Stimulated activated effector memory CD8-positive, alpha-beta T cell treated with anti-CD3 and anti-CD28 coated beads, Interleukin-12 subunit alpha, Interleukin-12 subunit beta, amount 100 ng/mL, for 72 hours (primary cell): Measurements from ENCODE around the gene ABHD1.
"Not testable (repeated sequence)": the region's sequence is repeated elsewhere in the genome, so short reads cannot be mapped to it uniquely, and the experiment has no call there.

ENCODE experiments used
- ATAC-seq: fragments of 150-1000 bp; cut with Tn5 transposase; 2 replicates; pipeline ENCODE4 v1.10.0; 2021
- DNase-seq, 2 donors: peaks; one replicate each; pipeline ENCODE4 v3.0.0; 2021 to 2022; ENCODE audit warnings: low spot score in 2 of 2
- H3K27ac Mint-ChIP-seq: one replicate; pipeline ENCODE4 v1.8.0; 2022; ENCODE audit warnings: mild to moderate bottlenecking, mixed read lengths
- H3K36me3 Mint-ChIP-seq: one replicate; pipeline ENCODE4 v1.8.0; 2022; ENCODE audit warnings: mild to moderate bottlenecking, mixed read lengths
- H3K4me1 Mint-ChIP-seq: one replicate; pipeline ENCODE4 v1.8.0; 2022; ENCODE audit warnings: mixed read lengths
- H3K4me3 Mint-ChIP-seq: one replicate; pipeline ENCODE4 v1.8.0; 2022; ENCODE audit warnings: mild to moderate bottlenecking, mixed read lengths
- H3K9me3 Mint-ChIP-seq: one replicate; pipeline ENCODE4 v1.8.0; 2022; ENCODE audit warnings: mixed read lengths

The ABHD1 gene

DNA sequence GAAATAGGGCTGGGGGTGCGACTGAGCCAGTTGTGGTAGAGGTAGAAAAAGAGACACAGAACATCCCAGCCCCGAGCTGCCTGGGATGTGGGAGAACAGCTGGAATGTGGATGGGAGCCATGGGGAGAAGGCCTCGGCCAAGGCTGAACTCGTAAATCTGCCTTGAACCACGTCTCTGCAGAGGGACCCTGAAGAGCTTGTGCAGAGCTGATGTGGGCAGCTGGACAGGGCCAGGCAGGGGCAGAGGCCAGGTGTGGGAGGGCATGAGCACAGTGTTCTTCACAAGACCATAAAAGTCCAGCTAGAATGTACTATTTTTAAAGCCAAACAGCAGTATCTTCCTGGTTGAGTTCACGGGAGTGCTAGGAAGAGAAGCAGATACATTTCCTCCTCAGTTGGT lies 30.9 kb downstream of the ABHD1 start:
- H3K4me3 Mint-ChIP-seq = no peak overlapping the region
- H3K4me1 Mint-ChIP-seq = no peaks in the 10 kb centered on the region
- H3K9me3 Mint-ChIP-seq = no peaks in the 10 kb centered on the region
- no peak overlapping the region for H3K27ac Mint-ChIP-seq
- no peak for DNase-seq
- no peak for ATAC-seq
- no peaks in the 10 kb centered on the region for H3K36me3 Mint-ChIP-seq

DNA sequence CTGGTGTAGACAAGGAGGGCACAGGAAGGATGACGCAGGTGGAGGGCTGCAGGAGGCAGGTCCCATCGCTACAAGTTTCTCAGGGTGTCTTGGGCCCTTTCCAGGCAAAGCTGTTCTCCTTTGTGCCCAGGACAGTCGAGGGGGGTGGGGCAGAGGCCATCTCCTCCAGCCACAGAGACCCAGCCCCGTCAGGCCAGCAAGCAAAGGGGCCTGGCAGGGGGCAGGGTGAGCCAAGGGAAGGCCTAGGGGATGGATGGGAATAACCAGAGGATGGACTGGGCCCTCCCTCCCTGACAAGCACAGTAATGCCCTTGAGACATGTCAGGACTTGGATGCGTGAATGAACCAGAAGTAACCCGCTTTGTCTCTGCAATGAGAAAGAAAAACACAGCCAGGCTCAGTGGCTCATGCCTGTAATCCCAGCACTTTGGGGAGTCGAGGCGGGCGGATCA lies 31.5 kb downstream of the ABHD1 start:
- no peaks in the 10 kb centered on the region for H3K9me3 Mint-ChIP-seq
- ATAC-seq = no peak
- no peak overlapping the region for H3K27ac Mint-ChIP-seq
- no peaks in the 10 kb centered on the region for H3K36me3 Mint-ChIP-seq
- H3K4me3 Mint-ChIP-seq = no peak overlapping the region
- no peaks in the 10 kb centered on the region for H3K4me1 Mint-ChIP-seq
- DNase-seq = no peak

DNA sequence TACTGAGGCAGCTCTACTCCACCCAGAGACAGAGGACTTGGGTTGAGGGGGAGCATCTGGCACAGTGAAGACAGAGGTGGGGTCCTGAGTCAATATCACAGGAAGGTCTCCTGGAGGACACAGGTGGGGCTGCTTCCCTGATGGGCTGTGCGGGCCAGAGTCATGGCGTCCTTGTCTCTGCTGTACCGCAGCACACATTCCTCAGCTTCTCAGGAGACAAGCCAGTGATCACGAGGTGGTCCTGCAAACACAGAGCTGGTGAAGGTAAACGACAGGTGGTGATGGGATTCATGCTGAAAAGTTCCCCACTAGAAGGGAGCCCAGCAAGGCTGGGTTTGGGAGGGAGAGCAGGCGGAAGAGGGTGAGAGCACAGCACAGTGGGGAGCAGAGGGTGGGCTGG lies 34.9 kb downstream of the ABHD1 start:
- DNase-seq (no peak), ATAC-seq (no peak)
- Mint-ChIP-seq H3K27ac (no peak overlapping the region), H3K36me3 (no peaks in the 10 kb centered on the region), H3K4me3 (no peak overlapping the region), H3K9me3 (no peaks in the 10 kb centered on the region), H3K4me1 (no peaks in the 10 kb centered on the region)

DNA sequence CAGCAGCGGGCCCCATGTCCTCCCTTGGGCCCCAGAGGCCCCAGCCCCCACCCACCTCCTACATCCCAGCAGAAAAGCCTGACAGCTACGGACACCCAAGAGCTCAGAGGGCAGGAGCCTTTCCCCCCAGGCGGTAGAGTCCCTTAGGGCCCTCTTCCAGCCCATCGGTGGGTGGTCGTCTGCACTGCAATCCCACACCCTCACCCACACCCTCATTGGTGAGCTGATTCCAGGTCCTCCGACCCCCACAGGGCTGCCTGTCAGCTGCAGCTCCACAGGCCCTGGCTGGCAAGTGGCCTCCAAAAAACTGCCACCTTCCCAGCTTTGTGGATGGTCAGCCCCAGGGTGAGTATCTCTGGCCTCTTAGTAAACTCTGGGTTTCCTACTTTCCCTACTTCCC lies 35.7 kb downstream of the ABHD1 start:
- no peaks in the 10 kb centered on the region for H3K36me3 Mint-ChIP-seq
- ATAC-seq = no peak
- H3K4me1 Mint-ChIP-seq = no peaks in the 10 kb centered on the region
- no peak overlapping the region for H3K4me3 Mint-ChIP-seq
- DNase-seq = no peak
- H3K27ac Mint-ChIP-seq = no peak overlapping the region
- H3K9me3 Mint-ChIP-seq = no peaks in the 10 kb centered on the region

DNA sequence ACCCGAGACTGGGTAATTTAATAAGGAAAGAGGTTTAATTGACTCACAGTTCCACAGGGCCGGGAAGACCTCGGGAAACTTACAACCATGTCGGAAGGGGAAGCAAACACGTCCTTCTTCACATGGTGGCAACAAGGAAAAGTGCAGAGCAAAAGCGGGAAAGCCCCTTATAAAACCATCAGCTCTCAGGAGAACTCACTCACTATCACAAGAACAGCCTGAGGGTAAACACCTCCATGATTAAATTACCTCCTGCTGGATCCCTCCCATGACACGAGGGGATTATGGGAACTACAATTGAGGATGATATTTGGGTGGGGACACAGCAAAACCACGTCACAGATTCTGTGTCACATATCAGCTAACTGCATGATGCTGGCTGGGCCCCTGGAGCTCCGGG lies 36.6 kb downstream of the ABHD1 start:
- H3K4me1 Mint-ChIP-seq = no peaks in the 10 kb centered on the region
- H3K4me3 Mint-ChIP-seq = no peak overlapping the region
- H3K36me3 Mint-ChIP-seq = no peaks in the 10 kb centered on the region
- DNase-seq (no peak), ATAC-seq (no peak)
- H3K27ac Mint-ChIP-seq = no peak overlapping the region
- H3K9me3 Mint-ChIP-seq = no peaks in the 10 kb centered on the region

DNA sequence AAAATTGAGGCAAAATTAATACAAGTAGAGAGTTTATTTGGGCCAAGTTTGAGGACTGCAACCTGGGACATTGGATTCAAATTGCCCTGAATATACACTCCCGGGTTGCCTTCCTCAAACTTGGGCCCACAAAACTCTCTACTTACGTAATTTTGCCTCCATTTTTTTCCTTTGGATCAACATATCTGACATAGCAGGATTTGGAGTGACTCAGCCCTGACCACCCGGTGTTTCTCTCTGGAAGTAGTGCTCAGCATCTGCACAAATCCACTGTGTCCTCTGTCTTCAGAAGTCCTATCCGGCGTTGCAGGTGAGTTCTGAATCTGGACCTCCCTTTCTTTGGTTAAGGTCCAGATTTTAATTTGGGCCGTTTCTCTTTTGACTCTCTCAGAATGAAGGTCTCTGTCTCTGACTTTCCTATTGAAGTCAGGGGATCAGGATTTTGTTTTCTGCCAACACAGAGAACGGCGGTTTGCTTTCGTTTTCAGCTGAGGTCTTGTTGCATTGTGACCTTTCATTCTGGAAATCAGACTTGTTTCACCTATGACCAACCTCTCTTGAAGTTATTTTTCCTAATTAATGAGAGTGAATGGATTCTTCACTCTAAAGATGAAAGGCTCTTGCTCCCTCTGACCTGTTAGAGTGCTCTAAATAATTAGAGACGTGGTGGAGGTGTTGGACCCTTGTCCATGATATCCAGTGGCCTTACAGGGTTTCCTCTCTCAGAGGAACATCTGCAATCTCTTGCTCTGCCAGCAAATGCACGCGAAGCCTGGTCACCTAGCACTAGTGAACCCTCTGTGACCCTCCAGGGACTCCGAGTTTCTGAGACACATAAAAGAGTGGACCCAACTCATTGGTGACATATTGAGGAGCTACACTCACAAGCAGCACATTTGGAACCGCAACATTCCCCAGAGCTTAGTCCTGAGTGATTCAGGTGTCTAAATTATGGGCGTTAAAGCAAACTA lies 38.8 kb downstream of the ABHD1 start:
- ATAC-seq (no peak), DNase-seq (no peak)
- no peaks in the 10 kb centered on the region for H3K4me1 Mint-ChIP-seq
- no peaks in the 10 kb centered on the region for H3K36me3 Mint-ChIP-seq
- H3K4me3 Mint-ChIP-seq = no peak overlapping the region
- no peak overlapping the region for H3K27ac Mint-ChIP-seq
- H3K9me3 Mint-ChIP-seq = no peaks in the 10 kb centered on the region

DNA sequence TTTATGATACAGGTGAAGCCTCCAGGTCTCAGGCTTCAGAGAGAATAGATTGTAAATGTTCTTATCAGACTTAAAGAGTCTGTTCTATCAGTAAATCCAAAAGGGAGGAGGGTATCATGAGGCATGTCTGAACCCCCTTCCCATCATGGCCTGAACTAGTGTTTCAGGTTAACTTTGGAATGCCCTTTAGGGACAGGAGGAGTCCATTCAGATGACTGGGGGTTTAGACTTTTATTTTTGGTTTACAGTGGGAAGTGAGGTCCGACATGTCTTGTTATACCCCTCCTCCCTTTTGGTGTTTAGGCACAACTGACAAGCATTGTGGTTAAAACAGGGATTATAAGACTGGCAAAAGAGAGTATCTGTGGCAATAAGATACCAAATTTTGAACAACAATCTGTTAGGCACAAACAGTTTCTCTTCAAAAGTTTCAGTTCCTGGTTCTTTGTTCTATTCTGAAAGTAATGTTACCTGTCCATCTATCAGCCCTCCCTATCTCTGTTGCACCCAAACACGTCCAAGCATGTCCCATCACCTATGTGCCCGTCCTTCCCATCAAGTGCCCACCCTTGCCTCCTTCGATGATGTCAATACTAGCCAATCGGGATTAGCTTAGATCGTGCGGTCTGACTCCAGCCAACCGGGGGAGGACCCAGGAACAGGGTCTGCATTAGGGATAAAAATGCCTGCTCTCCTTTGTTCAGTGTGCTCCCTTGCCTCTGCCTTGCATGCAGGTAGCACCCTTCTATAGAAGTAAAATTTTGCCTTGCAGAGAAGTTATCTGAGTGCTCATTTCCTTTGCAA lies 41.5 kb downstream of the ABHD1 start:
- ATAC-seq (no peak), DNase-seq (no peak)
- Mint-ChIP-seq H3K27ac (no peak overlapping the region), H3K4me1 (no peaks in the 10 kb centered on the region), H3K4me3 (no peak overlapping the region), H3K36me3 (no peaks in the 10 kb centered on the region), H3K9me3 (no peaks in the 10 kb centered on the region)

DNA sequence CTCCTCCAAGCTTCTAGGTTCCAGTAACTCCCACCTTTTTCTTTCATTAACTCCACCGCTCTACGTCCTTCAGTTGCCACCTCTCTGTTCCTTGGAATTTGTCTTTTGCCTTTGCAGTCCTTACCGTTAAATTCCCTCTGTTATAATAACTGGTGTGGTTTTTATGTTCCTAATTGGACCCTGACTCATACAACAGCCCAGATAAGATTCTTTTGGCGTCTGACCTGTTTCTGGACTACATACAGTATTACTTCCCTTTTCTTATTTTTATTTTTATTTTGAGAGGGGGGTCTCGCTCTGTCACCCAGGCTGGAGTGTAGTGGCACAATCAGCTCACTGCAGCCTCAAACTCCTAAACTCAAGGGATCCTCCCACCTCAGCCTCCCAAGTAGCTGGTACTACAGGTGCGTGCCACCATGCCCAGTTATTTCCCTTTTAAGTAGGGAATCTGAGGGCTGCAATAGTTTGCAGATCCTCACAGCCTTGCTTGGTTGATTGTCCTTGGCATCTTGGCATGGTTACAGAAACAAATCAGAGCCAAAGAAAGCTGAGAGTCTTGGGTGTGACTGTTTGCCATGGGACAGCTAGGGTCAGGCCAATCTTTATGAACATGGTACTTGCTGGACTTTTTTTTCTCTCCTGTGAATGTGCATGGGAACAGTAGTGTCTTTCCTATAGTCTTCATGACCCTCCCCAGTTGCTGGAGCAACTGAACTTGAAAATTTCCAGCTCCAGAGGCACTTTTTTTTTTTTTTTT lies 47.1 kb downstream of the ABHD1 start:
- H3K9me3 Mint-ChIP-seq = no peaks in the 10 kb centered on the region
- H3K27ac Mint-ChIP-seq = no peak overlapping the region
- no peak for ATAC-seq
- H3K4me1 Mint-ChIP-seq = no peaks in the 10 kb centered on the region
- no peak for DNase-seq
- H3K36me3 Mint-ChIP-seq = no peaks in the 10 kb centered on the region
- H3K4me3 Mint-ChIP-seq = peak overlapping the region; percentile 6

DNA sequence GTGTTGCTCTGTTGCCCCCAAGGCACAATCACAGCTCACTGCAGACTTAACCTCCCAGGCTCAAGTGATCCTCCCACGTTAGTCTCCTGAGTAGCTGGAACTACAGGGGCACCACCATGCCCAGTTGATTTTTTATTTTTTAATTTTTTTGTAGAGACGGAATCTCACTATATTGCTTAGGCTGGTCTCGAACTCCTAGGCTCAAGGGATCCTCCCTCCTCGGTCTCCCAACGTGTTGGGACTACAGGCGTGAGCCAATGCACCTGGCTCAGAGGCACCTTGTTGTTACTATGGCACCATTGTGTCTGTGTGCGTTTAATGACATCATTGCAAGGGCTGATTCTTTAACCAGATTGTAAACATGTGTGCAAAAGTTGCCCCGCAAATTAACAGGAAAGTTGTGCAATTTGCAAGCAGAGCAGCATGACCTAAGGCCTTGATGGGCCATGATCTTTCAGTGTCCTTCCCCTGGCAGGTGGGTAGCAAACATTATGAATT lies 47.8 kb downstream of the ABHD1 start:
- ATAC-seq (no peak), DNase-seq (no peak)
- H3K4me3 Mint-ChIP-seq = no peak overlapping the region
- no peaks in the 10 kb centered on the region for H3K36me3 Mint-ChIP-seq
- no peak overlapping the region for H3K27ac Mint-ChIP-seq
- H3K9me3 Mint-ChIP-seq = no peaks in the 10 kb centered on the region
- no peaks in the 10 kb centered on the region for H3K4me1 Mint-ChIP-seq

DNA sequence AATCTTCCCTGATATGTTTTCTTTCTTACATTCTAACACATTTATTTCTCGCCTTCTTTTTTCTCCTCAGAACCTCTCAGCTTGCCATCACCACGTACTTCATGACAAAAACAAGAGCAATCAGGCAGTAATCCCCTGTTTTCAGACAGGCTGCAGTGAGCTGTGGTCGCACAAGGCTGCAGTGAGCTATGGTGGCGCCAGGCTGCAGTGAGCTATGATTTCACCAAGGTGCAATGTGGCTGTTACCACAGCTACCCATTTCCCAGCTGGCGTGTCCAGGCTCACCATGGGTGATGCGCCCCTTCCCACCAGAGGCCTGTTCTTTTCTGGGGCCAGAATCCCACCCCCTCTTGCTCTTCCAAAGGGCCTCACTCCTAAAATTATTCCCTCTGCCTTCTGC lies 51.0 kb downstream of the ABHD1 start:
- H3K27ac Mint-ChIP-seq = no peak overlapping the region
- no peak for DNase-seq
- H3K4me1 Mint-ChIP-seq = no peaks in the 10 kb centered on the region
- H3K9me3 Mint-ChIP-seq = no peaks in the 10 kb centered on the region
- no peaks in the 10 kb centered on the region for H3K36me3 Mint-ChIP-seq
- ATAC-seq = no peak
- no peak overlapping the region for H3K4me3 Mint-ChIP-seq

DNA sequence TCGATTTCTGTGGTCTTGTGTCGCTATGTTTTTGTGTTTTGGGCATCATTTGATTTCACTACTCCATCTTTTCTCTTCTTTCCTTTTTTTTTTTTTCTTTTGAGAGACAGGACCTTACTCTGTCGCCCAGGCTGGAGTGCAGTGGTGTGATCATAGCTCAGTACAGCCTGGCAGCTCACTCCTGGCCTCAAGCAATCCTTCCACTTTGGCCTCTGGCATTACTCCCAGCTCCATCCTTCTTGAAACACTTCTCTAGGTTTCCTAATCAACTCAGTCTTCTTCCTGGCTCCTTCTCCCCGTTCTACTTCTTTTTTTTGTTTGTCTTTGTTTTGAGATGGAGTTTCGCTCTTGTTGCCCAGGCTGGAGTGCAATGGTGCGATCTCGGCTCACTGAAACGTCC lies 51.7 kb downstream of the ABHD1 start:
- ATAC-seq = no peak
- H3K9me3 Mint-ChIP-seq = no peaks in the 10 kb centered on the region
- H3K4me1 Mint-ChIP-seq = no peaks in the 10 kb centered on the region

DNA sequence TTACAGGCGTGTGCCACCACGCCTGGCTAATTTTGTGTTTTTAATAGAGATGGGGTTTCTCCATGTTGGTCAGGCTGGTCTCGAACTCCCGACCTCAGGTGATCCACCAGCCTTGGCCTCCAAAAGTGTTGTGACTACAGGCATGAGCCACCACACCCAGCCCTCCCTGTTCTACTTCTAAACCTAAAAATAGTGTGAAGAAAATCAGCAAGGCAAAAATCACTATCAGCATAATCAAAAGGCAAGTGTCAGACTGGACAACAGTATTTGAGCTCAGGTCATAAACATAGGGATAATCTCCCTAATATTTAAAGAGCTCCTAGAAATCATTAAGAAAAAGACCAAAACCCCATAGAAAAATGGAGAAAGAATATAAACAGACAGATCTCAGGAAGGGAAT lies 52.2 kb downstream of the ABHD1 start:
- not testable (repeated sequence) for H3K36me3 Mint-ChIP-seq, H3K9me3 Mint-ChIP-seq, ATAC-seq

More for the DNA sequence above, 51.7 kb downstream of the ABHD1 start:
- Mint-ChIP-seq H3K36me3 (no peaks in the 10 kb centered on the region), H3K27ac (no peak overlapping the region), H3K4me3 (no peak overlapping the region)
- DNase-seq = no peak

DNA sequence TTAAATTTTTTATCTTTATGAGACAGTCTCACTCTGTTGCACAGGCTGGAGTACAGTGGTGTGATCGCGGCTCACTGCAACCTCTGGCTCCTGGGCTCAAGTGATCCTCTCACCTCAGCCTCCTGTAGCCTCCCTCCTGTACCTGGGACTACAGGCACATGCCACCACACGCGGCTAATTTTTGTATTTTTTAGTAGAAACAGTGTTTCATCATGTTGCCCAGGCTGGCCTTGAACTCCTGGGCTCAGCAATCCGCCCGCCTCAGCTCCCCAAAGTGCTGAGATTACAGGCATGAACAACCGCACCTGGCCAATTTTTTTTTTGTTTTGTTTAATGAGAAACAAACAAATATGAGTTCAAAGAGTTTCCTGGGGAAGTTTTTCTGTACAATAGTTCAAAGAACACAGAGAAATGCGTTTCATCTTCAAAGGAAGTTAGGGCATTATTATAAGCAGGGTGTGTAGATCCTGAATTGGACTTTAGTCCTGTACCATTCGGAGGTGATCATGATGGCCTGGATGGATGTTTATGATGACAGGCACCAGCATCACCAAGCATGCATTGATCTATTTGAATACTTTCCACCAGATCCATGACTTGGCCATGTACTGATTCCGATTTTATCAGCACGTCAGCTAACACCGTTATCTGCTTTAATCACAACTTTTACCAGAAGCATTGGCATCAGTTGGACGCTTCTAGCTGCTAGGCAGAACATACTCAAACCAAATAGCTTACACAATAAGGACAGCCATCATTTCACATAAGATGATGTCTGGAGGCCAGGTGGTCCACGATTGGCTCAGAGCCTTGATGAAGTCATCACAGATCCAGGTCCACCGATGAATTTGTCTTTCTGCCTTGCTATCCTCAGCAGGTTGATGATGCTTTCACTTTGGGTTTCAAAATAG lies 54.1 kb downstream of the ABHD1 start:
- no peak for ATAC-seq
- Mint-ChIP-seq H3K9me3 (no peaks in the 10 kb centered on the region), H3K4me1 (no peaks in the 10 kb centered on the region), H3K27ac (no peak overlapping the region), H3K36me3 (no peaks in the 10 kb centered on the region), H3K4me3 (no peak overlapping the region)
- DNase-seq = no peak

More for the DNA sequence above, 52.2 kb downstream of the ABHD1 start:
- not testable (repeated sequence) for H3K4me1 Mint-ChIP-seq, H3K4me3 Mint-ChIP-seq, H3K27ac Mint-ChIP-seq, DNase-seq

DNA sequence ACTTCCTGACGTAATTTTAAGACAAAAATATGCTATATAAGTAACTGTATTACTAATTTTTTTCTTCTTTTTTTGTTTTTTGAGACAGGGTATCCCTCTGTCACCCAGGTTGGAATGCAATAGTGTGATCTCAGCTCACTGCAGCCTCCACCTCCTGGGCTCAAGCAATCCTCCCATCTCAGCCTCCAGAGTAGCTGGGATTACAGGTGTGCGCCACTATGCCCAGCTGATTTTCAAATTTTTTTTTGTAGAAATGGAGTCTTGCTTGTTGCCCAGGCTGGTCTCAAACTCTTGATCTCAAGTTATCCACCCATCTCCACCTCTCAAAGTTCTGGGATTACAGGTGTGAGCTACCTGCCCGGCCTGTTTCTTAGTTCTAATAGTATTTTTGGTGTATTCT lies 54.9 kb downstream of the ABHD1 start:
- H3K4me1 Mint-ChIP-seq = no peaks in the 10 kb centered on the region
- no peak for ATAC-seq
- no peaks in the 10 kb centered on the region for H3K9me3 Mint-ChIP-seq
- no peak for DNase-seq
- H3K4me3 Mint-ChIP-seq = no peak overlapping the region
- no peak overlapping the region for H3K27ac Mint-ChIP-seq
- H3K36me3 Mint-ChIP-seq = no peaks in the 10 kb centered on the region
